HT-29 (cell line): Measurements from ENCODE around the gene NCF2. TPM values are rescaled to one million over a fixed set of nuclear protein-coding genes. Genes with fewer than 3 reads are reported as not detected.
A peak's percentile ranks its signal among the peaks of the same experiment; 100 is the strongest.

Experiments
- DNase-seq: peaks from one replicate; pipeline ENCODE4 v3.0.0-alpha.2; 2015; ENCODE audit warnings: low spot score
- total RNA-seq: library from RNA; depleted of rRNA; stranded (reverse); fragments of >200 nt; shearing (Covaris generic); gene quantifications from 2 replicates; pipeline ENCODE4 v1.2.3, GENCODE V29; 2014

Gene NCF2
- total RNA-seq, 1 experiment from 2014 or later: 1.6 TPM

- no peak for DNase-seq
These were observed 3.8 kb downstream of the NCF2 start for GRCh38 chr1:183586455-183586854.

DNA sequence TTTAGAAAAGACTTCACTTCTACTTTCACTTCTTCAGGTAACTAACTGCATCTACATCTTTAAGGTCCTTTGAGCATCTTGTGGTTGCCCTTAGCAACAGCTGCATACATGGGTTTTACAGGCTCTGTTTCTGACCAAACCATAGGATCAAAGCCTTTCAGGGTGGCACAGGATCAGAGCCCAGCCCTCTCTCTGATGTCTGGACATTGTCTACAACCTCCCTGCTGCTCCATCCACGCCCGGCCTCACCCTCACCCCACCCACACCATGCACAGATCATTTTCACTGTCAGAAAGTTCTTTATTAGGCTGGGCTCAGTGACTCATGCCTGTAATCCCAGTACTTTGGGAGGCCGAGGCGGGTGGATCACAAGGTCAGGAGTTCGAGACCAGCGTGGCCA, 5.2 kb downstream of the NCF2 start:
- no peak for DNase-seq

- no peak for DNase-seq
These were observed 6.1 kb downstream of the NCF2 start for GRCh38 chr1:183584147-183584546.

GRCh38 chr1:183583466-183583865, 6.8 kb downstream of the NCF2 start:
- DNase-seq: no peak

GRCh38 chr1:183582021-183582713, 8.1 kb downstream of the NCF2 start:
- no peak for DNase-seq

- DNase-seq: peak; percentile 46
These were observed 10.0 kb downstream of the NCF2 start for GRCh38 chr1:183580281-183580682.

DNA sequence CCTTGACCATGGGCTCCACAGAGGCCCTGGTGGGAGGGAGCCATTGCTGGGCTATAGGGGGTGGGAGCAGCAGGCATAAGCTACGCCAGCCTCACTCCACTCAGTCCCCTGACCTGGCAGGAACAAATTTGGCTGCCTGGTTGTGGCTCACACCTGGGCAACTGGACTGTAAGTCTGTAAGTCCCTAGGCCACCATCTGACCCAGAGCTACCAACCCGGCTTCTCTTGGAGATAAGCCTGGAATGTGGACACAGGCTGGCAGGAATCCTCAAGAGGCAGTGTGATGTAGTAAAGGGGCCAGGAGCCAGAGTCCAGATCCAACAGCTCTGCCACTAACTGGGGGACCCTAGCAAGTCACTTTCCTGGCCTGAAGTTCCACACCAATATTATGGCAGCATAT, 11.4 kb downstream of the NCF2 start:
- DNase-seq: no peak

- no peak for DNase-seq
These were observed 12.3 kb downstream of the NCF2 start for GRCh38 chr1:183577897-183578465.

DNA sequence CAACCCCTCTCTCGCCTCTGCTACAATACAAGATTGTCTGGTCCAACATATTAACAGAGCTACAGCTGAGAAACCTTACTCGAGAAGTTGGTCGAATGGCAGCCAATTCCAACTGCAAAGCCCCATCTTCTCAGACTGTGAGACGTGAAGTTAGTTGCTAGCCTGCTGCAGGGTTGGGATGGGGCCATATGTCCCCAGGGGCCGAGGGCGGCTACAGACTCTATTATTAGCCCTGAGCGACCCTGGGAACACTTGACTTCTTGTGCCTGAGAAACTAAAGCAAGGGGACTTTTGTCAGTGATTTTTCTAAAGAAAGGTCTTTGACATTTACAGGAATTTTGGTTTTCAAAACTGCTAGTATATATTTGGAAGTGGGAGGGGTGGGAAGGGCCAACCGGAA, 13.7 kb downstream of the NCF2 start:
- no peak for DNase-seq

DNA sequence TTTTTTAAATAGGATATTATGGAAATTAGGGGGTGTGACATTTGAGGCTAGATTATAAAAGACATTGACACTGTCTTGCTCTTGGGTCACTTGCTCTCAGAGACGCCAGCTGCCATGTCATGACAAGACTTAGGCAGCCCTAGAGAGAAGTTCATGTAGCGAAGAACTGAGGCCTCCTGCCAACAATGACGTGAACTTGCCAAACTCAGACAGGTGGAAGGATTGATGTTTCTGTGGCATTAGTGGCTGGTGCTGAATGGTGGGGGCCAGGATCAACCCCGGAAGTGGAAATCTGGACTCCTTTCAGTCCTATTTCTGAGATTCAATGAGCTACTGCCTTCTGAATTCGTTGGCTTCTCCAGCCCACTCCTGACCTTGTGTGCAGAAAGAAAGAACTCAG, 14.7 kb downstream of the NCF2 start:
- no peak for DNase-seq

GRCh38 chr1:183572721-183573120, 17.5 kb downstream of the NCF2 start:
- DNase-seq: no peak

- DNase-seq: no peak
These were observed 18.5 kb downstream of the NCF2 start for GRCh38 chr1:183571678-183572268.

- no peak for DNase-seq
These were observed 19.8 kb downstream of the NCF2 start for GRCh38 chr1:183570451-183570850.

- no peak for DNase-seq
These were observed 20.5 kb downstream of the NCF2 start for GRCh38 chr1:183569801-183570200.

GRCh38 chr1:183569141-183569540, 21.1 kb downstream of the NCF2 start:
- DNase-seq: no peak

DNA sequence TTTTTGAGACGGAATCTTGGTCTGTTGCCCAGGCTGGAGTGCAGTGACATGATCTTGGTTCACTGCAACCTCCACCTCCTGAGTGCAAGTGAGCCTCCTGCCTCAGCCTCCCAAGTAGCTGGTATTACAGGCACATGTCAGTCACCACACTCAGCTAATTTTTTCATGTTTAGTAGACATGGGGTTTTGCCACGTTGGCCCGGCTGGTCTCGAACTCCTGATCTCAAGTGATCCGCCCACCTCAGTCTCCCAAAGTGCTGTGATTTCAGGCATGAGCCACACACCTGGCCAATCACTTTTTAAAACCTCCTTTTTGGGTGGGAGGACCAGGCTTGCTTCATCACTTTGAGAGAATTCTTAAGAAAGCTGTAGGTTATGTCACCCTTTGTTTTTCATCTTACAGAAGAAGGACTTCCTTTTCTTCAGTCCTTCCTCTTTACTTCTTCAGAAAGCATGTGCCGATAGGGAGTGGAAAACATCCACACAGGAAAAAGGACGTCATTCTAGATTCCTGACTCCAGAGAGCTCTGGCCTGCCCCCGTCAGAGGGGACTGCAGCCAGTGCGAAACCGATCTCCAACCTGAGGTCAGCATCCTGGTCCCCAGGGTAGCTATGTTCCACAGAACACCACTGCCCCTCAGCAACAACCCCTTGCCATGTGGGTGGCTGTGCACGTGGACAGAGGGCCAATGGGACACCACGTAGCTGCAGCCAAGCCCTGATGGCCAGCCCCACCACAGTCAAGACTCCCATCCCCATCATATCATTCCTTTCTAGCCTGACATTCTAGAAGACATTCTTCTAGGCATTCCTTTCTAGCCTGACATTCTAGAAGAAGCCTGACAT, 21.9 kb downstream of the NCF2 start:
- no peak for DNase-seq

DNA sequence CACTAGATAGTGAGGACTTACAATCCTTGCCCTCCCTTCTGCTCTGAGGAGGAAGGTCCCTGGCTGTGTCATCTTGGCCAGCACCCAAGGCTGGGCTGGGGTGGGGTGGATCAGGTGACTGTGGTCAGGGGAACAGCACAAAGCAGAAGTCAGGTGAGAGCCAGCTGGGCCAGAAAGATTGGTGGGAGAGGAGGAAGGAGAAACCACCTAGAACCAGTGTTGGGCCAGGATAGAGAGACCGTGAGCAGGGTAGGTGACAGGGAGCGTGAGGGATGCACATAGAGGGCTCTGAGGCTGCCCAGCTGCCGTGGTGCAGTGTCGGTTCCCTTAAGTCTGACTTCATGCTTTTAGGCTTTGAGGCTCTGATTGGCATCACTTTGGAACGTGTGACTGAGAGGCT, 22.7 kb downstream of the NCF2 start:
- peak; percentile 63 for DNase-seq

- DNase-seq: no peak
These were observed 24.2 kb downstream of the NCF2 start for GRCh38 chr1:183566026-183566425.

GRCh38 chr1:183565261-183565660, 25.0 kb downstream of the NCF2 start:
- DNase-seq: no peak

DNA sequence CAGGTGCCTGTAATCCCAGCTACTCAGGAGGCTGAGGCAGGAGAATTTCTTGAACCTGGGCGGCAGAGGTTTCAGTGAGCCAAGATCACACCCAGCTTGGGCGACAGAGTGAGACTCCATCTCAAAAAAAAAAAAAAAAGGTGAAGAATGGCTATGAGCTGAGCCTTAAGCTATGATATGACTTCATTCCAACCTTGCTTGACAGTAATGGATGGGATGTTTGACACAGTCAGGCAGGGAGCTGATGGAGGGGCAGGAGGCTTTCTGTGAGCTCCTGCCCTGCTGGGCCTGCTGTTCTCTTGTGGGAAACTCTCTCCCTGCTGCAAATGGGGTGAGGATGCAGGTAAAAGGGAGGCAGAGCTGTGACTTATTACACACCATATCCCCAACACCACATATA, 27.6 kb downstream of the NCF2 start:
- no peak for DNase-seq

GRCh38 chr1:183559061-183559460, 31.2 kb downstream of the NCF2 start:
- no peak for DNase-seq

GRCh38 chr1:183554577-183554976, 35.7 kb downstream of the NCF2 start:
- no peak for DNase-seq
